A549 (cell line): Measurements from ENCODE around the gene CLSTN1.

Source experiments
- BCL3 ChIP-seq: fragments of >200 bp; sonication (Bioruptor Twin); formaldehyde crosslinking; IDR thresholded peaks from 3 replicates; pipeline ENCODE4 v1.6.1; 2016
- CHD2 ChIP-seq: fragments of 150-350 bp; IDR thresholded peaks from 2 replicates; pipeline ENCODE4 v1.6.1; 2014; ENCODE audit warnings: low read length; ENCODE audit not compliant: partially characterized antibody
- CHD4 ChIP-seq: fragments of 200-600 bp; sonication (generic); IDR thresholded peaks from 2 replicates; pipeline ENCODE4 v1.6.1; 2016; ENCODE audit warnings: antibody characterized with exemption, mild to moderate bottlenecking, borderline replicate concordance
- ELK1 ChIP-seq: fragments of 150-350 bp; IDR thresholded peaks from 2 replicates; pipeline ENCODE4 v1.6.1; 2014; ENCODE audit warnings: low read depth, mild to moderate bottlenecking, low read length
- EP300 ChIP-seq, 2 experiments: fragments of >200 bp; sonication (Bioruptor Twin); formaldehyde crosslinking; IDR thresholded peaks; 2 replicates in 1 of 2; 3 replicates in 1 of 2; pipeline ENCODE4 v1.6.1; 2016 to 2017
- JUNB ChIP-seq: fragments of >200 bp; sonication (Bioruptor Twin); formaldehyde crosslinking; IDR thresholded peaks from 2 replicates; pipeline ENCODE4 v1.6.1; 2016
- POLR2A ChIP-seq: IDR thresholded peaks from 2 replicates; pipeline ENCODE4 v1.6.1; 2012; ENCODE audit warnings: mild to moderate bottlenecking, low read length
- RAD21 ChIP-seq, 2 experiments: fragments of >200 bp in 1 of 2; sonication (Bioruptor Twin) in 1 of 2; formaldehyde crosslinking in 1 of 2; IDR thresholded peaks in 1 of 2; conservative IDR thresholded peaks in 1 of 2; 2 replicates in 1 of 2; 3 replicates in 1 of 2; pipeline ENCODE4 v1.6.1; 2012 to 2018; ENCODE audit warnings: inconsistent platforms in 1 of 2
- SMC3 ChIP-seq: fragments of >200 bp; sonication (Bioruptor Twin); formaldehyde crosslinking; IDR thresholded peaks from 3 replicates; pipeline ENCODE4 v1.6.1; 2018; ENCODE audit warnings: inconsistent platforms
- TF ChIP-seq, protein P1 (sequence below): fragments of >200 bp; sonication (Bioruptor Twin); formaldehyde crosslinking; IDR thresholded peaks from 3 replicates; pipeline ENCODE4 v1.5.1; 2016

DNA sequence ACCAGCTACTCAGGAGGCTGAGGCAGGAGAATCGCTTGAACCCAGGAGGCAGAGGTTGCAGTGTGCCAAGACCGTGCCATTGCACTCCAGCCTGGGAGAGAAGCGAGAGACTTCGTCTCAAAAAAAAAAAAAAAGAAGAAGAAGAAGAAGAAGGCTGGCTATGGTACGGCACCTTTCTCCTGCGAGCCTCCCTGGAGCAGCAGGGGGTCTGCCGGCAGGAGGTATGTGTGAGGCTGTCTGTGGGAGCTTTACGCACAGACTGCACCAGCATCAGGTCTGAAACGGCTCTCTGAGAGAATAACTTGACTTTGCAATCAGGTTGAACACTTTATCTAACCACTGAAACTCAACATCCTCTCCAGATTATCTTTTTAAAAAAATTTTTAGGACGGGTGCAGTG, 44.9 kb downstream of the CLSTN1 start:
- TF ChIP-seq, protein P1, sequence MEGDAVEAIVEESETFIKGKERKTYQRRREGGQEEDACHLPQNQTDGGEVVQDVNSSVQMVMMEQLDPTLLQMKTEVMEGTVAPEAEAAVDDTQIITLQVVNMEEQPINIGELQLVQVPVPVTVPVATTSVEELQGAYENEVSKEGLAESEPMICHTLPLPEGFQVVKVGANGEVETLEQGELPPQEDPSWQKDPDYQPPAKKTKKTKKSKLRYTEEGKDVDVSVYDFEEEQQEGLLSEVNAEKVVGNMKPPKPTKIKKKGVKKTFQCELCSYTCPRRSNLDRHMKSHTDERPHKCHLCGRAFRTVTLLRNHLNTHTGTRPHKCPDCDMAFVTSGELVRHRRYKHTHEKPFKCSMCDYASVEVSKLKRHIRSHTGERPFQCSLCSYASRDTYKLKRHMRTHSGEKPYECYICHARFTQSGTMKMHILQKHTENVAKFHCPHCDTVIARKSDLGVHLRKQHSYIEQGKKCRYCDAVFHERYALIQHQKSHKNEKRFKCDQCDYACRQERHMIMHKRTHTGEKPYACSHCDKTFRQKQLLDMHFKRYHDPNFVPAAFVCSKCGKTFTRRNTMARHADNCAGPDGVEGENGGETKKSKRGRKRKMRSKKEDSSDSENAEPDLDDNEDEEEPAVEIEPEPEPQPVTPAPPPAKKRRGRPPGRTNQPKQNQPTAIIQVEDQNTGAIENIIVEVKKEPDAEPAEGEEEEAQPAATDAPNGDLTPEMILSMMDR = no peak
- no peak for TF ChIP-seq JUNB
- TF ChIP-seq RAD21 (conservative IDR thresholded peaks at IDR 0.05 in 1 of 2, IDR thresholded peaks at IDR 0.05 in 1 of 2) = no peak
- TF ChIP-seq EP300 (IDR thresholded peaks at IDR 0.05) = no peak
- TF ChIP-seq CHD4 = no peak
- TF ChIP-seq SMC3 = no peak
- no peak for TF ChIP-seq POLR2A
- no peak for TF ChIP-seq BCL3
- TF ChIP-seq CHD2 = no peak
- no peak for TF ChIP-seq ELK1
